Kidney (tissue), 14 donors: Measurements from ENCODE around the gene POLE2. TPM values are rescaled to one million over a fixed set of nuclear protein-coding genes. Genes with fewer than 3 reads are reported as not detected.

Source experiments
- DNase-seq, 5 donors: peaks; one replicate each; pipeline ENCODE4 v3.0.0-alpha.2; 2013 to 2020
- FAIRE-seq: peaks from 2 replicates; lab custom pipeline; 2012; peaks lifted over from hg19 to GRCh38; lab: Jason Lieb, UNC
- H3K27ac ChIP-seq, 2 donors: one replicate each; pipeline ENCODE4 v1.7.0; 2013; ENCODE audit warnings: low read depth in 2 of 2, low read length in 2 of 2, inconsistent platforms in 1 of 2
- H3K27me3 ChIP-seq: one replicate; pipeline ENCODE4 v1.7.1; 2013; ENCODE audit warnings: low read length, inconsistent platforms; ENCODE audit not compliant: control insufficient read depth, insufficient read depth
- H3K36me3 ChIP-seq, 3 donors: one replicate each; pipeline versions ENCODE4 v1.7.0 to v1.7.1; 2013; ENCODE audit warnings: low read length in 3 of 3, control low read depth in 1 of 3, inconsistent platforms in 1 of 3; ENCODE audit not compliant: insufficient read depth in 3 of 3, control insufficient read depth in 2 of 3
- H3K4me1 ChIP-seq, 3 donors: one replicate each; pipeline versions ENCODE4 v1.7.0 to v1.7.1; 2013; ENCODE audit warnings: low read length in 3 of 3, inconsistent platforms in 1 of 3, low read depth in 1 of 3; ENCODE audit not compliant: control insufficient read depth in 2 of 3, insufficient read depth in 2 of 3
- H3K4me3 ChIP-seq, 3 donors: one replicate each; pipeline versions ENCODE4 v1.7.0 to v1.8.1; 2013; ENCODE audit warnings: low read length in 3 of 3, control low read depth in 1 of 3, inconsistent platforms in 1 of 3
- H3K9ac ChIP-seq, 3 donors: one replicate each; pipeline versions ENCODE4 v1.7.0 to v1.7.1; 2013; ENCODE audit warnings: low read length in 3 of 3, control low read depth in 1 of 3, inconsistent platforms in 1 of 3
- H3K9me3 ChIP-seq, 3 donors: one replicate each; pipeline versions ENCODE4 v1.7.0 to v1.7.1; 2013; ENCODE audit warnings: low read length in 3 of 3, control low read depth in 1 of 3, inconsistent platforms in 1 of 3; ENCODE audit not compliant: control insufficient read depth in 2 of 3, insufficient read depth in 1 of 3
- CTCF ChIP-seq: IDR thresholded peaks from 3 replicates; pipeline ENCODE4 v1.5.1; 2012; ENCODE audit warnings: mild to moderate bottlenecking, moderate library complexity, borderline replicate concordance; ENCODE audit not compliant: insufficient read depth; ENCODE audit errors: extremely low read depth
- intact Hi-C: fragments of 100-400 bp; cut with DNase I; formaldehyde crosslinking; loops from one replicate; pipeline ENCODE4 v1.11.1; 2022
- polyA plus RNA-seq: library from polyadenylated mRNA; stranded (reverse); fragments of 350-450 nt; fragmentation: Illumina TruSeq; extraction: RNeasy Lipid Tissue Mini Kit (QIAGEN cat#74804); gene quantifications from one replicate; pipeline ENCODE4 v1.2.3, GENCODE V29; 2014; ENCODE audit warnings: low read depth, low replicate concordance; ENCODE audit not compliant: insufficient read depth
- total RNA-seq: library from RNA; stranded (reverse); fragmentation: NEBNext Ultra II Directional; extraction: Animal tissue kit (Norgen Biotek cat#: 25700); gene quantifications from one replicate; pipeline ENCODE4 v1.2.1, GENCODE V29; 2021
- donor health status: control.
- donor health status: control.
- donor health status: control.
- donor health status: control.
- donor health status: control.
- donor health status: DM: yes; HTN: yes; CAD: no.
- donor health status: Normal renal cell carcinoma (clear cell type).

The POLE2 gene
- total and polyA plus RNA-seq, 2 donors from 2014 or later, result 0.58 to 2.6 TPM

- no peak for TF ChIP-seq CTCF
- Histone ChIP-seq H3K4me1 (peaks cover 0 to 22% (median 15%) of the 10 kb centered on the region in 3 donors), H3K27me3 (no peaks in the 10 kb centered on the region), H3K9me3 (no peaks in the 10 kb centered on the region), H3K9ac (no peak overlapping the region), H3K27ac (no peak overlapping the region), H3K36me3 (no peaks in the 10 kb centered on the region), H3K4me3 (no peak overlapping the region)
- DNase-seq (no peak), FAIRE-seq (no peak)
- intact Hi-C loops, result no loop called here
Observed at GRCh38 chr14:49642163-49642562, 45.9 kb downstream of the POLE2 start.

- H3K36me3 ChIP-seq, result peaks cover 0 to under 1% (median 0%) of the 10 kb centered on the region in 3 donors
- DNase-seq, result no peak
- no peaks in the 10 kb centered on the region for H3K27me3 ChIP-seq
- intact Hi-C loops, result no loop called here
- H3K9me3 ChIP-seq, result no peaks in the 10 kb centered on the region
- H3K4me3 ChIP-seq, result no peak overlapping the region
- H3K4me1 ChIP-seq, result peaks cover 0 to 27% (median 15%) of the 10 kb centered on the region in 3 donors
- FAIRE-seq, result no peak
- H3K9ac ChIP-seq, result no peak overlapping the region
- TF ChIP-seq CTCF, result no peak
- peak overlapping the region; percentile 32 to 60 for H3K27ac ChIP-seq
Observed at GRCh38 chr14:49641697-49642129, 46.3 kb downstream of the POLE2 start.

GRCh38 chr14:49640540-49641417, 47.2 kb downstream of the POLE2 start:
- Histone ChIP-seq H3K27me3 (no peaks in the 10 kb centered on the region), H3K4me1 (peaks cover 0 to 33% (median 15%) of the 10 kb centered on the region in 3 donors), H3K9me3 (no peaks in the 10 kb centered on the region), H3K9ac (no peak overlapping the region), H3K27ac (peak overlapping the region; percentile 32 to 60), H3K36me3 (peaks cover 0 to 2% (median 0%) of the 10 kb centered on the region in 3 donors), H3K4me3 (no peak overlapping the region)
- FAIRE-seq (no peak), DNase-seq (no peak)
- intact Hi-C loops, result no loop called here
- TF ChIP-seq CTCF, result no peak
